ENCODE data around the gene IL21.
A peak's percentile ranks its signal among the peaks of the same experiment; 100 is the strongest.
"Not testable (repeated sequence)": the region's sequence is repeated elsewhere in the genome, so short reads cannot be mapped to it uniquely, and the experiment has no call there.

IL21 gene

DNA sequence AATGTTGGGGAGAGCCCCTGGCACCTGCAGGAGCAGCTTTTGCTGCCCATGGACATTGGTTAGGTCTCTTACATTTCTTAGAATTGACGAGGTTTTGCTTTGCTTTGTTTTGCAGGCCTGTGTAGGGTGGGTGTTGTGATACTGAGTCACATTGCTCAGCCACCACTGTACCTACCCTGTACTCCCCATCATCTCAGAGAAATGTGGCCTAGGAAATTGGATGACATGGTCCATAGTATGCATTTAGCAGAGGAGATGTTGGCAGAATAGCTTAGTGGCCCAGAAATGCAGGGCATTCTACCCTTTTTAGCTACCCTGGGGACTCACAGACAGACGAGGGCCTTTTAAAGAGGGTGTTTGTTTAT lies 43.7 kb downstream of the IL21 start:
- DNase-seq: no peak

GRCh38 chr4:122576261-122577188 lies 44.3 kb downstream of the IL21 start:
- peak; percentile 76 for DNase-seq

DNA sequence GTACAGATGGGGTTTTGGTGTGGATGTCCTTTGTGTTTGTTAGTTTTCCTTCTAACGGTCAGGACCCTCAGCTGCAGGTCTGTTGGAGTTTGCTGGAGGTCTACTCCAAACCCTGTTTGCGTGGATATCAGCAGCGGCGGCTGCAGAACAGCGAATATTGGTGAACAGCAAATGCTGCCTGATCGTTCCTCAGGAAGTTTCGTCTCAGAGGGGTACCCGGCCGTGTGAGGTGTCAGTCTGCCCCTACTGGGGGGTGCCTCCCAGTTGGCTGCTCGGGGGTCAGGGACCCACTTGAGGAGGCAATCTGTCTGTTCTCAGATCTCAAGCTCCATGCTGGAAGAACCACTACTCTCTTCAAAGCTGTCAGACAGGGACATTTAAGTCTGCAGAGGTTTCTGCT lies 46.5 kb downstream of the IL21 start:
- DNase-seq: not testable (repeated sequence)

GRCh38 chr4:122562449-122562848 lies 58.4 kb downstream of the IL21 start:
- no peak for DNase-seq
